OCI-LY3 (cell line): ENCODE data around the gene RNPEPL1.
A peak's percentile ranks its signal among the peaks of the same experiment; 100 is the strongest.
"Not testable (repeated sequence)": the region's sequence is repeated elsewhere in the genome, so short reads cannot be mapped to it uniquely, and the experiment has no call there.

Source experiments
- H2AFZ ChIP-seq: fragments of 200-600, 300-600 bp; shearing (Covaris generic); 2 replicates; pipeline ENCODE4 v1.6.0; 2014; ENCODE audit warnings: antibody characterized with exemption, low read depth, low read length
- H3K27ac ChIP-seq: fragments of 200-600, 300-600 bp; sonication (generic); 2 replicates; pipeline ENCODE4 v1.5.1; 2014; ENCODE audit warnings: mild to moderate bottlenecking, low read length, moderate library complexity, mixed read lengths
- H3K27me3 ChIP-seq: fragments of 200-600, 300-600 bp; sonication (generic); 2 replicates; pipeline ENCODE4 v1.6.1; 2014; ENCODE audit warnings: low read depth, low read length, mixed read lengths
- H3K36me3 ChIP-seq: fragments of 200-600, 300-600 bp; sonication (generic); replicated peaks from 2 replicates; pipeline ENCODE3; 2014; ENCODE audit warnings: low read depth, low read length, mixed read lengths
- H3K4me1 ChIP-seq: fragments of 300-600, 200-600 bp; sonication (generic); 2 replicates; pipeline ENCODE4 v1.6.1; 2014; ENCODE audit warnings: low read length, mixed read lengths
- H3K4me2 ChIP-seq: fragments of 200-600, 300-600 bp; sonication (generic); 2 replicates; pipeline ENCODE4 v1.6.1; 2014; ENCODE audit warnings: low read length, mixed read lengths
- H3K4me3 ChIP-seq: fragments of 300-600, 200-600 bp; sonication (generic); 2 replicates; pipeline ENCODE4 v1.5.1; 2014; ENCODE audit warnings: antibody characterized with exemption, mild to moderate bottlenecking, low read length, moderate library complexity
- H3K79me2 ChIP-seq: fragments of 300-600, 200-600 bp; shearing (Covaris generic); 2 replicates; pipeline ENCODE4 v1.6.1; 2014; ENCODE audit warnings: mild to moderate bottlenecking, low read length, mixed read lengths
- H3K9ac ChIP-seq: fragments of 300-600, 200-600 bp; shearing (Covaris generic); 2 replicates; pipeline ENCODE4 v1.6.0; 2014; ENCODE audit warnings: mild to moderate bottlenecking, low read length, moderate library complexity
- H3K9me3 ChIP-seq: fragments of 200-600, 300-600 bp; shearing (Covaris generic); 2 replicates; pipeline ENCODE4 v1.6.1; 2014; ENCODE audit warnings: low read length, mixed read lengths; ENCODE audit not compliant: insufficient read depth
- H4K20me1 ChIP-seq: fragments of 200-600, 300-600 bp; sonication (generic); 2 replicates; pipeline ENCODE4 v1.6.1; 2016; ENCODE audit warnings: low read length, mixed read lengths; ENCODE audit not compliant: insufficient read depth
- CTCF ChIP-seq: fragments of 200-600, 300-600 bp; sonication (generic); IDR thresholded peaks from 2 replicates; pipeline ENCODE4 v1.5.1; 2014; ENCODE audit warnings: antibody characterized with exemption, low read length, low read depth
- EZH2phosphoT487 ChIP-seq: fragments of 200-600 bp; shearing (Covaris generic); IDR thresholded peaks from 2 replicates; pipeline ENCODE4 v1.6.1; 2018; ENCODE audit warnings: antibody characterized with exemption, mixed run types, low read depth

The RNPEPL1 gene

GRCh38 chr2:240615396-240615795 is 47.1 kb downstream of the RNPEPL1 start:
- TF ChIP-seq EZH2phosphoT487 = no peak
- no peak for TF ChIP-seq CTCF
- H2AFZ ChIP-seq = no peak overlapping the region
- no peaks in the 10 kb centered on the region for H3K27me3 ChIP-seq
- H3K4me2 ChIP-seq = no peak overlapping the region
- no peaks in the 10 kb centered on the region for H3K36me3 ChIP-seq
- H3K9me3 ChIP-seq = no peaks in the 10 kb centered on the region
- H3K79me2 ChIP-seq = no peaks in the 10 kb centered on the region
- H4K20me1 ChIP-seq = no peaks in the 10 kb centered on the region
- peaks cover 19% of the 10 kb centered on the region for H3K4me1 ChIP-seq
- no peak overlapping the region for H3K9ac ChIP-seq
- no peak overlapping the region for H3K4me3 ChIP-seq
- H3K27ac ChIP-seq = no peak overlapping the region

GRCh38 chr2:240615820-240616547 is 47.7 kb downstream of the RNPEPL1 start:
- no peak overlapping the region for H3K27ac ChIP-seq
- no peak overlapping the region for H3K4me2 ChIP-seq
- no peaks in the 10 kb centered on the region for H3K27me3 ChIP-seq
- no peak overlapping the region for H2AFZ ChIP-seq
- H3K9me3 ChIP-seq = no peaks in the 10 kb centered on the region
- no peak overlapping the region for H3K4me3 ChIP-seq
- TF ChIP-seq EZH2phosphoT487 (no peak), CTCF (no peak)
- H3K79me2 ChIP-seq = no peaks in the 10 kb centered on the region
- H3K9ac ChIP-seq = no peak overlapping the region
- H4K20me1 ChIP-seq = no peaks in the 10 kb centered on the region
- H3K4me1 ChIP-seq = peaks cover 24% of the 10 kb centered on the region
- no peaks in the 10 kb centered on the region for H3K36me3 ChIP-seq

GRCh38 chr2:240616860-240617666 is 48.8 kb downstream of the RNPEPL1 start:
- H3K79me2 ChIP-seq, H3K9ac ChIP-seq, H2AFZ ChIP-seq, H3K36me3 ChIP-seq, H3K27ac ChIP-seq, H3K4me3 ChIP-seq, H4K20me1 ChIP-seq, H3K9me3 ChIP-seq, H3K27me3 ChIP-seq, H3K4me2 ChIP-seq: not testable (repeated sequence)
- H3K4me1 ChIP-seq = peaks cover 34% of the 10 kb centered on the region

GRCh38 chr2:240618776-240619175 is 50.5 kb downstream of the RNPEPL1 start:
- no peaks in the 10 kb centered on the region for H4K20me1 ChIP-seq

More at GRCh38 chr2:240618776-240619175, 50.5 kb downstream of the RNPEPL1 start:
- H3K79me2 ChIP-seq = no peaks in the 10 kb centered on the region
- H3K27ac ChIP-seq = peak overlapping the region; percentile 55
- no peaks in the 10 kb centered on the region for H3K9me3 ChIP-seq
- no peaks in the 10 kb centered on the region for H3K36me3 ChIP-seq
- H2AFZ ChIP-seq = no peak overlapping the region
- H3K4me1 ChIP-seq = peaks cover 37% of the 10 kb centered on the region
- H3K4me3 ChIP-seq = peak overlapping the region; percentile 81; the same call in 1 of the 2 replicates
- H3K9ac ChIP-seq = peak overlapping the region; percentile 79; the same call in 1 of the 2 replicates
- TF ChIP-seq EZH2phosphoT487 (no peak), CTCF (peak; percentile 37)
- H3K4me2 ChIP-seq = peak overlapping the region; percentile 90
- H3K27me3 ChIP-seq = no peaks in the 10 kb centered on the region
